GM18873 (cell line): Measurements from ENCODE around the gene NCBP3.

Experiments
- ATAC-seq: cut with Tn5 transposase; IDR thresholded peaks from one replicate; pipeline ENCODE4 v1.9.1; 2021; ENCODE audit warnings: mild to moderate bottlenecking, moderate library complexity, moderate number of reproducible peaks; ENCODE audit not compliant: unreplicated experiment, low FRiP score

Gene NCBP3

DNA sequence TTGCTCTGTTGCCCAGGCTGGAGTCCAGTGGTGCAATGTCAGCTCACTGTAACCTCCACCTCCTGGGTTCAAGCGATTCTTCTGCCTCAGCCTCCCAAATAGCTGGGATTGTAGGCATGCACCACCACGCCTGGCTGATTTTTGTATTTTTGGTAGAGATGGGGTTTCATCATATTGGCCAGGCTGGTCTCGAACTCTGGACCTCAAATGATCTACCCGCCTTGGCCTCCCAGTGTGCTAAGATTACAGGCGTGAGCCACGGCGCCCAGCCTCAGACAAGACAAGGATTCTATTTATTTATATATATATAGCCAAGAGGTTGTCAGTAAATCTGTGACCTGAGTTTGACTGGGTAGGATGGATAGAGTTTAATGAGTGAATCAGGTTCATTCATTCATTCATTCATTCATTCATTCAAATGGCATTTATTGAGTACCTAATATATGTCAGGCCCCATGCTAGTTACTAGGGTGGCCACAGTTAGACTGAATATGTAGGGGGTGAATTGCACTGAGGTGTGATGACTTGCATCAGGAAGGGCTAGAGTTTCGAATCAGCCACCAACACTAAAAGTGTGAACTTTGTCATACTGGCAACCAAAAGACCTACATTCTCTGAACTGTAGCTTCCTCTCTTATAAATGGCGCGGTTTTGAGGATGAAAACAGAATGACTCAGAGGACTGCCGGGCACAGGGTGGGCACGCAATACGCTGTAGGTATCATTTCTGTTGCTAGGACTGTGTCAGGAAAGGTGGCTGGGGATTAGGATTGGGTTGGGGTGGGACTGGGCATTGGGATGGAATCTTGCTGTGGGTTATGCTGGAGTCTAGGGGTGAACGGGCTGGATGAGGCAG is 82.9 kb downstream of the NCBP3 start:
- no peak for ATAC-seq

DNA sequence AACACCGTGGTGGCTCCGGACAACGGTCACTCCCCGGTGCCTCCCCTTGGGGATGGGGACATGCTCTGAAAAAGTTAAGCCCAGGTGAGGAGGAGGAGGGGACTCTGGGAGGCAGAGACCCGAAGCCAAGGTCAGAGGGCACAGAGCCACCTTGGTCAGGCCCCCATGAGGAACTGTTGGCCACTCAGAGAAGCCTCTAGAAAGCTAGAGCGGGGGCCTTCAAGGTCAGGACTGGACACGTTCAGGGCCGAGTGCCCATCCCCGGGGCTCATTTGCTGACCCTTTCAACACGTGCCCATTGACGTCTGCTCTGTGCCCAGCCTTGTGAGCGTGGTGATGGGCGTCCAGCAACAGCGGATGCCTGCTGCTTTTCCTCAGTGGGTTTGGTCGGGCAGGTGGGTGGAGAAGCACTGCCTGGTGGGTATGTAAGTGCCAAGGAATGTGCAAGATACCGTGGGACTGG is 84.1 kb downstream of the NCBP3 start:
- no peak for ATAC-seq

DNA sequence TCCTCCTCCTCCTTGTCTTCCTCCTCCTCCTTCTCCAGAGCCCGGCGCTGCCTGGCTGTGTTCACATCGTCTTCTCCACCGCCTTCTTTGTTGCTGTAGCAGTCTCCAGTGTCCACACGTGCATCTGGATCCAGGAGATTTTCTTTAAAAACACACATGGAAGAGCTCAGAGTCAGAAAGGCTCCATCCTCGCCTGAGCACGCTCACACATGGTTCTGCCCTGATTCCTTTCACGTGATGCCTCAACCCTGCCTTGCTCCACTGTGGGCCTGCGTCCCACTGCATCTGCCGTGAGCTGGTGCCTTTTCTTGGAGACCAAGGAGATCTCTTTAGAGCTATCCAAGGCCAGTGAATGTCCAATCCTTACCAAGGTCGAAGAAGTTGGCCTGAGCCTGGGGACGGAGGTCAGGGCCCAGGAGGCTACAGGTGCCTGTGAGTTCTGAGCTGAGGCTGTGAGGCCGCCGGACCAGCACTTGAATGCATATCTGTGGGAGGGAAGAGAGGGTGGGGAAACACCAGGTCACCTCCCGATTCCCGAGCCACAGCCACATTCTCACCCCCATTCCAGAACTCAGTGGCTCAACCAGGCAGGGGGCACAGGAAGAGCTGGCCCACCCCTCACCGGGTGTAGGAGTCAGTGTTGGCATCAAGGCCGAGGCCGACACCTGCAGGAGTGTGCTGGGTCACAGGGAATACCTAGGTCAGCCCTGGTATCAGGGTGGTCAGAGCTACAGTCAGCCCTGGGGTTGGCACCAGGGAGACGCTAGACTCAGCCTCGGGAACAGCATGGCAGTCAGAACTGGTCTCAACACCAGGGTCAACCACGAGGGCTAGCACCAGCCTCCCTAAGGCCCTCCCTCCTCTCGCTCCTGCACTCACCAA is 84.8 kb downstream of the NCBP3 start:
- no peak for ATAC-seq

DNA sequence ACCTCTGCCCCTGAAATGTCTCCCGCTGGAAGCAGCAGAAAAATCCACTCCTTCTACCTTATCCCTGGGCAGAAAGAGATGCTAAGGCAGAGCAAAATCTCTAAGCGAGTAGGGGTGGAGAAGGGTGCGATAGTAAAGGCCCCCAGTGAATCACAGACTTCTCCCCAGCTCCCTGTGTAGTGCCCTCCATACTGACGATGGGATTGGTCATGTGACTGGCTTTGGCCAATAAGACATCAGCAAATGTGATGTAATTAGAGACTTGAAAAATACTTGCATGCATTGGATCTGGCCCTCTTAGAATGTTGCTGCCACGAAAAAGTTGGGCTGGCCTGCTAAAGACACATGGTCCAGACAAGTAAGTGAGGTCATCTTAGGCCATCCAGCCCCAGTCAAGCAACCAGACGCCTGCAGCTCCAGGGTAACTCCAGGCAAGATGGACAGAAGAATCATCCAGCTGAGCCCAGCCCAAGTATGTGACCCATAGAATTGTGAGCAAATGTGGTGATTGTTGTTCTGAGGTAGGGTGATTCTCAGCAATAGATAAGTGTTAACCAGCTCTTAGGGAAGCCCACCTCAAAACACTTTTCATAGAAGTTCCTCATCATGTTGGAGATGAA is 86.3 kb downstream of the NCBP3 start:
- no peak for ATAC-seq

DNA sequence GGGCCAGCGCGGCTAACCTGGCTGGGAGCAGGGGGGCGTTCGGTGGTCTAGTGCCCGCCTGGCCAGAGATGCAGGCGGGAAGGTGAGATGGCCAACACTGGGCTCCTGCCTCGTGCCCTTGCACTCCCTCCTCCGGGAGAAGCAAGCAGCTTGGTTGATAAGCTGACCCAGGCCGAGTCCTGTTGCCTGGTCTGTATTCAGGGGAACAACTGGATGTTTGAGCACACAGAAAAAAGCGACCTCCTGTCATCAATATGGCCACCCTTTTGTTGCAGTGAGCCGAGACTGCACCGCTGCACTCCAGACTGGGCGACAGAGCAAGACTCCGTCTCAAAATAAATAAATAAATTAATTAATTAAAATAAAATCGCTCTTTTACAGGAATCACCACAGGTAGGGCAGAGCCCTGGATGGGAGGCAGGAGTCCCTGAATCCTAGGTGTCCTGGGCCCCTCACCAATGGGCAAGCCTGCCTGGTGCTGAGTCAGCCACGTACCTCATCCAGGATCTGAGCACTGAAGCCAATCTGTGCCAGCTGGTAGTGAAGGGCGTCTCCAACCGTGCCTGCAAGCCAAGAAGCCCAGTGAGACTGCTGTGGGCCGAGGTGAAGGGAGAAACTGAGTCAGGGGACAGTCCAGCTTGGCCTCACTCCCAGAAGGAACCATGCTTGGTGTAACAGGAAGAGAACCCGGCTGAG is 90.6 kb downstream of the NCBP3 start:
- no peak for ATAC-seq

DNA sequence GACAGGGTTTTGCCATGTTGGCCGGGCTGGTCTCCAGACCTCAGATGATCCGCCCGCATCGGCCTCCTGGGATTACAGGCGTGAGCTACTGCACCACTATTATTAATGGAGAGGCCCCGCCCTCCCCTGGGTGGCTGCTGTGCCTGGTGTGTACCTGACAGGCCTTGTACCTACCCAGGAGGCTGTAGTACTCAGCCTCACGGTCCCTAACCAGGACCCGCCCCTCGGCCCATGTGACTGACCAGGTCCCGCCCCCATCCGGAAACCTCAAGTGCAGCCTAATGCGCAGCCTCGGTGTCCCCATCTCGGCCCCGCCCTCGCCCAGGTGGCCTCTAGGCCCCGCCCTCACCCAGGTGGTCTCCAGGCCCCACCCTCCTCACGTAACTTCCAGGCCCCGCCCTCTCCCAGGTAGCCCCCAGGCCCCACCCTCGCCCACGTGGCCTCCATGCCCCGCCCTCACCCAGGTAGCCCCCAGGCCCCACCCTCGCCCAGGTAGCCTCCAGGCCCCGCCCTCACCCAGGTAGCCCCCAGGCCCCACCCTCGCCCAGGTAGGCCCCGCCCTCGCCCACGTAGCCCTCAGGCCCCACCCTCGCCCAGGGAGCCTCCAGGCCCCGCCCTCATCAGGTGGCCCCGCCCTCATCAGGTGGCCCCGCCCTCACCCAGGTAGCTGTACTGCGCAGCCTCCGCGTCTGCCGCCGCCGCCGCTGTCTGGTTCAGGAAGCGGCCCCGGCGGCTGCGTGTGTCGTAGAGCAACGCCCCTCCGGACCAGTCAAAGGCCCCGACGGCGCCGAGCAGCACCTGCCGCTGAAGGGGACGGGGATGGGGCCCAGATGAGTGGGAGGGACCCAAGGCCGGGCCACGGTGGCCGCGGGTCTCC is 91.3 kb downstream of the NCBP3 start:
- no peak for ATAC-seq

DNA sequence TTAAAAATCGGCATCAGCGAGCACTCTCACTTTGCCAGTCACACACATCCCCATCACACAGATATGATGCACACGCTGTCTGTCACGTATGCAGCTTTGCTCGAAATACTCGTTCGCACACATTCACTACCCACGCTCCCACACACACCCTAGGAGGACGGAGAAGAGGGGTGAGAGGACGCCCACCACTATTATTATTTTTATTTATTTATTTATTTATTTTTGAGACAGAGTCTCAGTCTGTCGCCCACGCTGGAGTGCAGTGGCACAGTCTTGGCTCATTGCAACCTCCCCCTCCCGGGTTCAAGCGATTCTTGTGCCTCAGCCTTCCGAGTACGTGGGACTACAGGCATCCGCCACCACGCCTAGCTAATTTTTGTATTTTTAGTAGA is 92.0 kb downstream of the NCBP3 start:
- ATAC-seq = no peak

DNA sequence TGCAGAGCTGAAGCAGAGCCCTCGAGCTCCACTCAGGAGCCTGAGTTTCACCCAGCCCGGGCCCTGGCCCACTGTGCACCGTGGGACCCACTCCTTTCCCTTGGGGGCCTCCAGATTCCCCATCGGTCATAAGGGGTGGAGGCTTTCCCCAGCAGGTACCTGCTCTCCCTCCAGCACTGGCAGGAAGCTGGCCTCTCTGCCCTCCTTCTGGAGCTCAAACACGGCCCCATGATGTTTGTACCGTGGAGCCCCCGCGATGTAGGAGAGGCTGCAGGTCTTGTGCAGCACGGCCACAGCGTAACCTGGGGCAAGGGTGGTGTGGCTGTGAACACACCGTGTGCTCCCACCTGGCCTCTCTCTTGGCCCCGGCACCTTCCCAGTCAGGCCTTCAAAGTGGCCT is 92.4 kb downstream of the NCBP3 start:
- no peak for ATAC-seq
